ENCODE measurements around the gene PDLIM3.

Gene PDLIM3

GRCh38 chr4:185510806-185511205 is 24.5 kb downstream of the PDLIM3 start:
- no peak overlapping the region for H3K4me3 ChIP-seq (ENCODE audit: low read length)
- no peak for TF ChIP-seq CTCF (conservative IDR thresholded peaks at IDR 0.05; ENCODE audit: low read depth, low read length)
- DNase-seq (ENCODE audit: low read depth), result no peak

- H3K4me3 ChIP-seq (ENCODE audit: low read length), result no peak overlapping the region
- DNase-seq (ENCODE audit: low read depth), result no peak
- TF ChIP-seq CTCF (conservative IDR thresholded peaks at IDR 0.05; ENCODE audit: low read depth, low read length), result no peak
These were observed 27.1 kb downstream of the PDLIM3 start for GRCh38 chr4:185508181-185508580.

GRCh38 chr4:185506422-185506821 is 28.9 kb downstream of the PDLIM3 start:
- no peak for DNase-seq (ENCODE audit: low read depth)
- no peak overlapping the region for H3K4me3 ChIP-seq (ENCODE audit: low read length)
- TF ChIP-seq CTCF (conservative IDR thresholded peaks at IDR 0.05; ENCODE audit: low read depth, low read length), result no peak

- no peak overlapping the region for H3K4me3 ChIP-seq (ENCODE audit: low read length)
- no peak for DNase-seq (ENCODE audit: low read depth)
- TF ChIP-seq CTCF (conservative IDR thresholded peaks at IDR 0.05; ENCODE audit: low read depth, low read length), result no peak
These were observed 30.9 kb downstream of the PDLIM3 start for GRCh38 chr4:185504098-185505047.

GRCh38 chr4:185502386-185502785 is 32.9 kb downstream of the PDLIM3 start:
- no peak overlapping the region for H3K4me3 ChIP-seq (ENCODE audit: low read length)
- no peak for DNase-seq (ENCODE audit: low read depth)
- TF ChIP-seq CTCF (conservative IDR thresholded peaks at IDR 0.05; ENCODE audit: low read depth, low read length), result no peak

- H3K4me3 ChIP-seq (ENCODE audit: low read length), result no peak overlapping the region
- no peak for DNase-seq (ENCODE audit: low read depth)
- TF ChIP-seq CTCF (conservative IDR thresholded peaks at IDR 0.05; ENCODE audit: low read depth, low read length), result no peak
These were observed 34.7 kb downstream of the PDLIM3 start for GRCh38 chr4:185500576-185500975.

- no peak for DNase-seq (ENCODE audit: low read depth)
- TF ChIP-seq CTCF (conservative IDR thresholded peaks at IDR 0.05; ENCODE audit: low read depth, low read length), result no peak
- H3K4me3 ChIP-seq (ENCODE audit: low read length), result no peak overlapping the region
These were observed 35.3 kb downstream of the PDLIM3 start for GRCh38 chr4:185500035-185500434.

Measured in retinal pigment epithelial cell (primary cell).